Astrocyte (in vitro differentiated cells and primary cell): ENCODE measurements around the gene SH3RF1.

Experiments used
- CTCF ChIP-seq: IDR thresholded peaks from 2 replicates; pipeline ENCODE4 v1.5.1; 2011; ENCODE audit warnings: low read depth, mild to moderate bottlenecking, inconsistent platforms, low read length, moderate library complexity; ENCODE audit not compliant: insufficient read depth
- EZH2 ChIP-seq: IDR thresholded peaks from 2 replicates; pipeline ENCODE4 v1.6.1; 2012; ENCODE audit warnings: mild to moderate bottlenecking, low read length, inconsistent platforms; ENCODE audit not compliant: insufficient read depth

- TF ChIP-seq CTCF (no peak), EZH2 (no peak)
Observed at GRCh38 chr4:169136330-169136729, 134.4 kb downstream of the SH3RF1 start.
